K562 treated with DMSO at 1 percent for 24 hours (cell line): ENCODE data around the gene SLC2A14. TPM values are rescaled to one million over a fixed set of nuclear protein-coding genes. Genes with fewer than 3 reads are reported as not detected.

Experiments used
- total RNA-seq: library from RNA; unstranded; fragments of 300-600 nt; gene quantifications from 2 replicates; pipeline ENCODE4 v1.2.3, GENCODE V29; 2022; ENCODE audit warnings: low read depth; ENCODE audit not compliant: insufficient read depth

SLC2A14 gene
- total RNA-seq, result 0.90 and 0.97 TPM in 2 replicates

GRCh38 chr12:7872566-7873319, at the start of gene SLC2A14:
Gene SLC2A14 (minus strand): TSS chr12:7872915. CDS start chr12:7869880, 3,035 bp downstream.

GRCh38 chr12:7788884-7789528, 83.7 kb downstream of the SLC2A14 start, which contains the start of gene NANOG:
Gene NANOG (plus strand): TSS chr12:7789402. CDS start chr12:7789615, 213 bp downstream.

Other genes with a start within 250 kb of the SLC2A14 start
- not detected in 2 replicates for gene APOBEC1, start 207.0 kb downstream of the SLC2A14 start, total RNA-seq
- gene GDF3, start 177.1 kb downstream of the SLC2A14 start, total RNA-seq, result not detected in 2 replicates
- not detected in 2 replicates for gene DPPA3, start 161.5 kb downstream of the SLC2A14 start, total RNA-seq
- gene CLEC4C, start 125.5 kb downstream of the SLC2A14 start, total RNA-seq, result not detected in 2 replicates
- not detected in 2 replicates for gene NANOGNB, start 107.7 kb downstream of the SLC2A14 start, total RNA-seq
- gene NANOG, start 83.5 kb downstream of the SLC2A14 start, total RNA-seq, result not detected in 2 replicates
- gene SLC2A3, start 63.3 kb upstream of the SLC2A14 start, total RNA-seq, result 55.8 and 68.6 TPM in 2 replicates
- 5.2 and 5.5 TPM in 2 replicates for gene FOXJ2, start 159.8 kb upstream of the SLC2A14 start, total RNA-seq
- gene C3AR1, start 193.4 kb upstream of the SLC2A14 start, total RNA-seq, result 1.9 TPM in 2 replicates
- 11.9 and 15.3 TPM in 2 replicates for gene NECAP1, start 209.4 kb upstream of the SLC2A14 start, total RNA-seq